ENCODE measurements around the gene CHURC1.

GRCh38 chr14:64918216-64918615 lies 4.0 kb downstream of the CHURC1 start:
- TF ChIP-seq CTCF (IDR thresholded peaks at IDR 0.05) (no peak), POLR2A (IDR thresholded peaks at IDR 0.05) (no peak)

Measured in uterus (tissue), 2 donors.